Esophagus muscularis mucosa (tissue), 4 donors: Measurements from ENCODE around the gene RHBDF2.

Experiments
- CTCF ChIP-seq, 3 experiments: fragments of 200-600 bp in 2 of 3; fragments of 450-650 bp in 1 of 3; sonication (generic) in 2 of 3; IDR thresholded peaks; one replicate each; pipeline ENCODE4 v1.5.1; 2017 to 2019; ENCODE audit warnings: antibody characterized with exemption in 3 of 3, mild to moderate bottlenecking in 2 of 3, moderate library complexity in 1 of 3
- EP300 ChIP-seq: sonication (generic); formaldehyde crosslinking; IDR thresholded peaks from one replicate; pipeline ENCODE4 v1.6.1; 2017; ENCODE audit warnings: antibody characterized with exemption
- POLR2A ChIP-seq: fragments of 450-650 bp; IDR thresholded peaks from one replicate; pipeline ENCODE4 v1.6.1; 2017; ENCODE audit warnings: antibody characterized with exemption, moderate library complexity, mild to moderate bottlenecking, low read depth
- POLR2AphosphoS5 ChIP-seq, 2 donors: sonication (generic); formaldehyde crosslinking; IDR thresholded peaks; one replicate each; pipeline ENCODE4 v1.6.1; 2017; ENCODE audit warnings: antibody characterized with exemption in 2 of 2

- TF ChIP-seq POLR2A (no peak), CTCF (IDR thresholded peaks at IDR 0.05) (no peak), EP300 (no peak), POLR2AphosphoS5 (IDR thresholded peaks at IDR 0.05) (no peak)
These were observed 62.3 kb downstream of the RHBDF2 start for GRCh38 chr17:76438906-76439305.
